H1 (cell line): ENCODE measurements around the gene MYADM. TPM values are rescaled to one million over a fixed set of nuclear protein-coding genes. Genes with fewer than 3 reads are reported as not detected.

Experiments
- CTCF ChIA-PET: fragments of 300-600 bp; sonication (Branson Sonifier 250); formaldehyde crosslinking; loops from one replicate; lab custom pipeline; 2021; ENCODE audit not compliant: partially characterized antibody; lab: Charles Lee
- POLR2A ChIA-PET: fragments of 300-600 bp; sonication (Branson Sonifier 250); formaldehyde crosslinking; loops from one replicate; lab custom pipeline; 2021; ENCODE audit warnings: inconsistent platforms; ENCODE audit not compliant: partially characterized antibody; lab: Charles Lee
- DNase-seq, 2 experiments: peaks; one replicate each; pipeline versions ENCODE4 v3.0.0 to v3.0.0-alpha.2; 2010 to 2022; ENCODE audit warnings: low spot score in 2 of 2, low read depth in 1 of 2, mixed read lengths in 1 of 2
- FAIRE-seq: peaks from 2 replicates; lab custom pipeline; 2011; peaks lifted over from hg19 to GRCh38; lab: Jason Lieb, UNC
- H2AFZ ChIP-seq: 2 replicates; pipeline ENCODE4 v1.8.1; 2012; ENCODE audit warnings: low read length, inconsistent platforms
- H2AK5ac ChIP-seq: 2 replicates; pipeline ENCODE4 v1.6.1; 2013; ENCODE audit warnings: low read depth, low read length
- H2BK120ac ChIP-seq: replicated peaks from 2 replicates; pipeline ENCODE3; 2013; ENCODE audit warnings: low read depth, low read length, inconsistent platforms
- H2BK12ac ChIP-seq: 2 replicates; pipeline ENCODE4 v1.6.1; 2013; ENCODE audit warnings: low read depth, low read length
- H2BK15ac ChIP-seq: 2 replicates; pipeline ENCODE4 v1.6.1; 2013; ENCODE audit warnings: low read length
- H2BK20ac ChIP-seq: 2 replicates; pipeline ENCODE4 v1.6.1; 2013; ENCODE audit warnings: low read length
- H2BK5ac ChIP-seq: 2 replicates; pipeline ENCODE4 v1.6.1; 2013; ENCODE audit warnings: low read depth, low read length
- H3K14ac ChIP-seq: 2 replicates; pipeline ENCODE4 v1.6.1; 2013; ENCODE audit warnings: inconsistent platforms; ENCODE audit not compliant: insufficient read length
- H3K18ac ChIP-seq: 2 replicates; pipeline ENCODE4 v1.6.1; 2013; ENCODE audit warnings: low read length; ENCODE audit errors: extremely low read depth
- H3K23ac ChIP-seq: 2 replicates; pipeline ENCODE4 v1.6.1; 2013; ENCODE audit warnings: inconsistent platforms; ENCODE audit not compliant: insufficient read length
- H3K23me2 ChIP-seq: 2 replicates; pipeline ENCODE4 v1.6.1; 2013; ENCODE audit warnings: low read depth, low read length
- H3K27ac ChIP-seq: 2 replicates; pipeline ENCODE4 v1.6.1; 2011; ENCODE audit warnings: low read depth, low read length, inconsistent platforms
- H3K27me3 ChIP-seq, 4 experiments: replicated peaks in 1 of 4; 1 replicate in 1 of 4; 2 replicates in 3 of 4; pipeline versions ENCODE4 v1.6.1 to v1.8.1; 2011 to 2013; ENCODE audit warnings: low read length in 3 of 4, mild to moderate bottlenecking in 3 of 4, inconsistent platforms in 2 of 4, mixed read lengths in 2 of 4, moderate library complexity in 1 of 4; ENCODE audit not compliant: control insufficient read depth in 3 of 4, insufficient read depth in 3 of 4; ENCODE audit errors: extremely low read depth in 1 of 4
- H3K36me3 ChIP-seq, 4 experiments: 2 replicates each; pipeline versions ENCODE4 v1.6.1 to v1.8.1; 2011 to 2013; ENCODE audit warnings: mild to moderate bottlenecking in 4 of 4, low read length in 3 of 4, moderate library complexity in 2 of 4, control low read depth in 1 of 4, inconsistent platforms in 1 of 4; ENCODE audit not compliant: insufficient read depth in 4 of 4, control insufficient read depth in 2 of 4
- H3K4ac ChIP-seq: replicated peaks from 2 replicates; pipeline ENCODE3; 2013; ENCODE audit warnings: low read length, low read depth, mixed read lengths, inconsistent platforms; ENCODE audit not compliant: insufficient read length
- H3K4me1 ChIP-seq, 4 experiments: replicated peaks in 1 of 4; 1 replicate in 1 of 4; 2 replicates in 3 of 4; pipeline versions ENCODE4 v1.6.1 to v1.8.1; 2011 to 2013; ENCODE audit warnings: low read length in 3 of 4, inconsistent platforms in 2 of 4, mixed read lengths in 1 of 4; ENCODE audit not compliant: insufficient read depth in 4 of 4, control insufficient read depth in 3 of 4
- H3K4me2 ChIP-seq, 2 experiments: 2 replicates each; pipeline versions ENCODE4 v1.6.1 to v1.8.1; 2011 to 2013; ENCODE audit warnings: low read depth in 2 of 2, low read length in 2 of 2, control low read depth in 1 of 2, inconsistent platforms in 1 of 2, mild to moderate bottlenecking in 1 of 2; ENCODE audit not compliant: insufficient read depth in 1 of 2
- H3K4me3 ChIP-seq, 4 experiments: fragments of 200-600, 300-600 bp in 1 of 4; sonication (generic), shearing (Covaris generic), sonication (Bioruptor Twin) in 1 of 4; 2 replicates each; pipeline versions ENCODE4 v1.5.1 to v1.8.1; 2011 to 2016; ENCODE audit warnings: low read length in 4 of 4, low read depth in 3 of 4, control low read depth in 2 of 4, inconsistent platforms in 2 of 4, mild to moderate bottlenecking in 2 of 4, mixed read lengths in 1 of 4, moderate library complexity in 1 of 4; ENCODE audit not compliant: insufficient read depth in 2 of 4; ENCODE audit errors: extremely low read depth in 1 of 4
- H3K56ac ChIP-seq: replicated peaks from 2 replicates; pipeline ENCODE3; 2013; ENCODE audit warnings: low read depth, mild to moderate bottlenecking, mixed read lengths, low read length, inconsistent platforms; ENCODE audit not compliant: insufficient read length
- H3K79me1 ChIP-seq: 2 replicates; pipeline ENCODE4 v1.6.1; 2013; ENCODE audit warnings: low read depth, low read length, control low read depth
- H3K79me2 ChIP-seq, 2 experiments: 2 replicates each; pipeline versions ENCODE4 v1.6.1 to v1.8.1; 2012 to 2013; ENCODE audit warnings: low read length in 2 of 2, mild to moderate bottlenecking in 2 of 2, inconsistent platforms in 1 of 2; ENCODE audit not compliant: insufficient read depth in 2 of 2, control insufficient read depth in 1 of 2
- H3K9ac ChIP-seq, 4 experiments: replicated peaks in 1 of 4; 1 replicate in 1 of 4; 2 replicates in 3 of 4; pipeline versions ENCODE4 v1.6.1 to v1.8.1; 2011 to 2013; ENCODE audit warnings: low read depth in 3 of 4, low read length in 3 of 4, control low read depth in 2 of 4, mild to moderate bottlenecking in 2 of 4, moderate library complexity in 2 of 4, inconsistent platforms in 1 of 4; ENCODE audit errors: extremely low read depth in 1 of 4
- H3K9me3 ChIP-seq, 2 experiments: 2 replicates each; pipeline versions ENCODE4 v1.6.1 to v1.8.1; 2012 to 2013; ENCODE audit warnings: mild to moderate bottlenecking in 2 of 2, moderate library complexity in 2 of 2, control low read depth in 1 of 2, inconsistent platforms in 1 of 2, low read depth in 1 of 2, low read length in 1 of 2, mixed read lengths in 1 of 2; ENCODE audit not compliant: insufficient read depth in 2 of 2
- H4K20me1 ChIP-seq, 2 experiments: replicated peaks in 1 of 2; 2 replicates each; pipeline versions ENCODE3 to v1.8.1; 2011 to 2013; ENCODE audit warnings: inconsistent platforms in 2 of 2, low read length in 2 of 2, mild to moderate bottlenecking in 1 of 2; ENCODE audit not compliant: insufficient read depth in 2 of 2, control insufficient read depth in 1 of 2
- H4K5ac ChIP-seq: 2 replicates; pipeline ENCODE4 v1.6.1; 2013; ENCODE audit warnings: low read length, low read depth, mixed read lengths, inconsistent platforms; ENCODE audit not compliant: insufficient read length
- H4K8ac ChIP-seq: 2 replicates; pipeline ENCODE4 v1.8.0; 2013; ENCODE audit warnings: mild to moderate bottlenecking, moderate library complexity, low read length, inconsistent platforms; ENCODE audit not compliant: insufficient read depth; ENCODE audit errors: extremely low read depth
- H4K91ac ChIP-seq: replicated peaks from 2 replicates; pipeline ENCODE3; 2013; ENCODE audit warnings: low read length, mixed read lengths, inconsistent platforms; ENCODE audit not compliant: insufficient read length
- GTF2F1 ChIP-seq: IDR thresholded peaks from 2 replicates; pipeline ENCODE4 v1.6.1; 2012; ENCODE audit warnings: low read depth, low read length, improper control_type of control experiment, borderline replicate concordance
- JUND ChIP-seq: IDR thresholded peaks from 2 replicates; pipeline ENCODE4 v1.6.1; 2011; ENCODE audit warnings: mild to moderate bottlenecking, improper control_type of control experiment, low read length
- KDM1A ChIP-seq: fragments of 200-600, 300-600 bp; sonication (generic); IDR thresholded peaks from 2 replicates; pipeline ENCODE4 v1.7.1; 2016; ENCODE audit warnings: mild to moderate bottlenecking, low read length, borderline replicate concordance
- WGBS, 2 experiments: shearing (Covaris generic) in 1 of 2; methylation state at CpG; one replicate each; pipeline versions ENCODE4 v1.1.6 to v1.1.7; 2013 to 2015; ENCODE audit warnings: low lambda C conversion rate in 2 of 2, mixed read lengths in 2 of 2, inconsistent platforms in 1 of 2, low coverage in 1 of 2, missing lambda C conversion rate in 1 of 2; ENCODE audit not compliant: insufficient replicate concordance in 2 of 2, insufficient coverage in 1 of 2, insufficient read length in 1 of 2; ENCODE audit errors: extremely low coverage in 1 of 2, missing lambda C conversion rate in 1 of 2; 5-methylcytosine and 5-hydroxymethylcytosine counted together
- polyA plus RNA-seq, 7 experiments: library from polyadenylated mRNA; depleted of rRNA in 3 of 7; stranded (reverse) in 5 of 7; unstranded in 2 of 7; fragments of >200 nt in 5 of 7; fragments of 200-250 nt in 2 of 7; gene quantifications; 1 replicate in 5 of 7; 2 replicates in 1 of 7; 4 replicates in 1 of 7; pipeline versions ENCODE4 v1.2.1 to v1.2.3, GENCODE V29; 2011 to 2013; ENCODE audit warnings: missing spikeins in 2 of 7, mixed read lengths in 2 of 7
- total RNA-seq: library from RNA; stranded (reverse); fragmentation: NEBNext Ultra II Directional; extraction: Animal tissue kit (Norgen Biotek cat#: 25700); gene quantifications from 2 replicates; pipeline ENCODE4 v1.2.1, GENCODE V29; 2021

MYADM gene
- total and polyA plus RNA-seq, 2 of the 8 experiments (the other 6 are each of a cell fraction or from before 2014, with no cell fraction given) = 70.1 to 74.2 TPM

DNA sequence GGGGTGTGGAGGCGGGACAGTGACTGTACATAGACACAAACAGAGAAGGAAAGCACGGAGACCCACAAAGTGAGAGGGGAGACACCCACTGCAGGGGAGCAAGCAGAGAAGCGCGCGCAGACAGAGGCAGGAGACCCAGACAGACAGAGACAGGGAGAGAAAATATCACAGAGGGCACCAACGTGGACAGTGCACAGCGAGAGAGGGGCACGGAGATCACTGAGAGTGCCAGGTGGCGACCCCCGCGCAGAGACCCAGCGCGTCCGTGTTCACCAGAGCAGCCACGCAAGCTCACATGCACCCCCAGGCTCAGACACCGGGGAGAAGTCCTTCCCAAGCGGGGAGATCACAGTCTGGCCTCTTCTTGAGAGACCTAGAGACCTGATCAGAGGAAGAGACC is 40.0 kb downstream of the MYADM start:
- H3K23me2 ChIP-seq = peaks cover 22% of the 10 kb centered on the region
- H3K4me1 ChIP-seq = peaks cover 0 to 14% (median 4%) of the 10 kb centered on the region in 4 experiments; a peak in 5 of 7 replicates
- H3K9me3 ChIP-seq = no peaks in the 10 kb centered on the region
- peak overlapping the region; percentile 72; the same call in 1 of the 2 replicates for H2BK15ac ChIP-seq
- H2AFZ ChIP-seq = no peak overlapping the region
- H3K56ac ChIP-seq = no peak overlapping the region
- FAIRE-seq = no peak
- POLR2A ChIA-PET = interaction anchor here (1.0 to 2.8 kb wide), 15 partner anchors 9 to 207 kb away, joined by 3 to 17 read pairs (median 4); partner anchors contain the start of genes MYADM and PRKCG
- H3K36me3 ChIP-seq = no peaks in the 10 kb centered on the region
- H2BK120ac ChIP-seq = peak overlapping the region; percentile 16
- H4K5ac ChIP-seq = no peak overlapping the region
- H3K27ac ChIP-seq = no peak overlapping the region
- peak overlapping the region; percentile 90; the same call in 1 of the 2 replicates for H2BK12ac ChIP-seq
- CTCF ChIA-PET = interaction anchor here (0.6 to 2.9 kb wide), 19 partner anchors 11 to 995 kb away, joined by 3 to 31 read pairs (median 4); partner anchors contain the start of gene MYADM
- 29% methylated on average over 17 of the region's 17 CpGs; no CpG with 5 or more reads in 1 of the 2 experiments for WGBS, 2 experiments
- DNase-seq = no peak
- peak overlapping the region; percentile 57 to 72 (median 60) for H3K4me3 ChIP-seq
- no peak overlapping the region; the same call in 1 of the 2 replicates for H2AK5ac ChIP-seq
- H2BK5ac ChIP-seq = peak overlapping the region; percentile 75; the same call in 1 of the 2 replicates
- H3K18ac ChIP-seq = peak overlapping the region; percentile 90
- TF ChIP-seq JUND (no peak), GTF2F1 (no peak), KDM1A (no peak)
- H2BK20ac ChIP-seq = 0 out of 2 replicates have a peak overlapping the region, but pooled peaks have one; percentile 48
- peaks cover 6 to 10% of the 10 kb centered on the region in 2 experiments for H4K20me1 ChIP-seq
- H3K79me2 ChIP-seq = peaks cover 0 to 18% of the 10 kb centered on the region in 2 experiments; a peak in 3 of 4 replicates
- no peak overlapping the region for H3K23ac ChIP-seq
- peak overlapping the region; percentile 87 to 95 for H3K4me2 ChIP-seq
- peak overlapping the region; percentile 2 for H3K4ac ChIP-seq
- H3K14ac ChIP-seq = no peak overlapping the region
- no peak overlapping the region for H4K8ac ChIP-seq
- no peak overlapping the region for H3K9ac ChIP-seq
- H3K79me1 ChIP-seq = peaks cover 7% of the 10 kb centered on the region
- H4K91ac ChIP-seq = no peak overlapping the region
- peaks cover 0 to 23% (median 14%) of the 10 kb centered on the region in 4 experiments; a peak in 5 of 7 replicates for H3K27me3 ChIP-seq
